ENCODE data around the gene UFD1. TPM values are rescaled to one million over a fixed set of nuclear protein-coding genes. Genes with fewer than 3 reads are reported as not detected.
A peak's percentile ranks its signal among the peaks of the same experiment; 100 is the strongest.

UFD1 gene
- total and polyA plus RNA-seq, 9 of the 15 experiments (the other 6 are each of a cell fraction or from before 2014, with no cell fraction given): 238 to 645 (median 363) TPM

- TF ChIP-seq, protein P1, sequence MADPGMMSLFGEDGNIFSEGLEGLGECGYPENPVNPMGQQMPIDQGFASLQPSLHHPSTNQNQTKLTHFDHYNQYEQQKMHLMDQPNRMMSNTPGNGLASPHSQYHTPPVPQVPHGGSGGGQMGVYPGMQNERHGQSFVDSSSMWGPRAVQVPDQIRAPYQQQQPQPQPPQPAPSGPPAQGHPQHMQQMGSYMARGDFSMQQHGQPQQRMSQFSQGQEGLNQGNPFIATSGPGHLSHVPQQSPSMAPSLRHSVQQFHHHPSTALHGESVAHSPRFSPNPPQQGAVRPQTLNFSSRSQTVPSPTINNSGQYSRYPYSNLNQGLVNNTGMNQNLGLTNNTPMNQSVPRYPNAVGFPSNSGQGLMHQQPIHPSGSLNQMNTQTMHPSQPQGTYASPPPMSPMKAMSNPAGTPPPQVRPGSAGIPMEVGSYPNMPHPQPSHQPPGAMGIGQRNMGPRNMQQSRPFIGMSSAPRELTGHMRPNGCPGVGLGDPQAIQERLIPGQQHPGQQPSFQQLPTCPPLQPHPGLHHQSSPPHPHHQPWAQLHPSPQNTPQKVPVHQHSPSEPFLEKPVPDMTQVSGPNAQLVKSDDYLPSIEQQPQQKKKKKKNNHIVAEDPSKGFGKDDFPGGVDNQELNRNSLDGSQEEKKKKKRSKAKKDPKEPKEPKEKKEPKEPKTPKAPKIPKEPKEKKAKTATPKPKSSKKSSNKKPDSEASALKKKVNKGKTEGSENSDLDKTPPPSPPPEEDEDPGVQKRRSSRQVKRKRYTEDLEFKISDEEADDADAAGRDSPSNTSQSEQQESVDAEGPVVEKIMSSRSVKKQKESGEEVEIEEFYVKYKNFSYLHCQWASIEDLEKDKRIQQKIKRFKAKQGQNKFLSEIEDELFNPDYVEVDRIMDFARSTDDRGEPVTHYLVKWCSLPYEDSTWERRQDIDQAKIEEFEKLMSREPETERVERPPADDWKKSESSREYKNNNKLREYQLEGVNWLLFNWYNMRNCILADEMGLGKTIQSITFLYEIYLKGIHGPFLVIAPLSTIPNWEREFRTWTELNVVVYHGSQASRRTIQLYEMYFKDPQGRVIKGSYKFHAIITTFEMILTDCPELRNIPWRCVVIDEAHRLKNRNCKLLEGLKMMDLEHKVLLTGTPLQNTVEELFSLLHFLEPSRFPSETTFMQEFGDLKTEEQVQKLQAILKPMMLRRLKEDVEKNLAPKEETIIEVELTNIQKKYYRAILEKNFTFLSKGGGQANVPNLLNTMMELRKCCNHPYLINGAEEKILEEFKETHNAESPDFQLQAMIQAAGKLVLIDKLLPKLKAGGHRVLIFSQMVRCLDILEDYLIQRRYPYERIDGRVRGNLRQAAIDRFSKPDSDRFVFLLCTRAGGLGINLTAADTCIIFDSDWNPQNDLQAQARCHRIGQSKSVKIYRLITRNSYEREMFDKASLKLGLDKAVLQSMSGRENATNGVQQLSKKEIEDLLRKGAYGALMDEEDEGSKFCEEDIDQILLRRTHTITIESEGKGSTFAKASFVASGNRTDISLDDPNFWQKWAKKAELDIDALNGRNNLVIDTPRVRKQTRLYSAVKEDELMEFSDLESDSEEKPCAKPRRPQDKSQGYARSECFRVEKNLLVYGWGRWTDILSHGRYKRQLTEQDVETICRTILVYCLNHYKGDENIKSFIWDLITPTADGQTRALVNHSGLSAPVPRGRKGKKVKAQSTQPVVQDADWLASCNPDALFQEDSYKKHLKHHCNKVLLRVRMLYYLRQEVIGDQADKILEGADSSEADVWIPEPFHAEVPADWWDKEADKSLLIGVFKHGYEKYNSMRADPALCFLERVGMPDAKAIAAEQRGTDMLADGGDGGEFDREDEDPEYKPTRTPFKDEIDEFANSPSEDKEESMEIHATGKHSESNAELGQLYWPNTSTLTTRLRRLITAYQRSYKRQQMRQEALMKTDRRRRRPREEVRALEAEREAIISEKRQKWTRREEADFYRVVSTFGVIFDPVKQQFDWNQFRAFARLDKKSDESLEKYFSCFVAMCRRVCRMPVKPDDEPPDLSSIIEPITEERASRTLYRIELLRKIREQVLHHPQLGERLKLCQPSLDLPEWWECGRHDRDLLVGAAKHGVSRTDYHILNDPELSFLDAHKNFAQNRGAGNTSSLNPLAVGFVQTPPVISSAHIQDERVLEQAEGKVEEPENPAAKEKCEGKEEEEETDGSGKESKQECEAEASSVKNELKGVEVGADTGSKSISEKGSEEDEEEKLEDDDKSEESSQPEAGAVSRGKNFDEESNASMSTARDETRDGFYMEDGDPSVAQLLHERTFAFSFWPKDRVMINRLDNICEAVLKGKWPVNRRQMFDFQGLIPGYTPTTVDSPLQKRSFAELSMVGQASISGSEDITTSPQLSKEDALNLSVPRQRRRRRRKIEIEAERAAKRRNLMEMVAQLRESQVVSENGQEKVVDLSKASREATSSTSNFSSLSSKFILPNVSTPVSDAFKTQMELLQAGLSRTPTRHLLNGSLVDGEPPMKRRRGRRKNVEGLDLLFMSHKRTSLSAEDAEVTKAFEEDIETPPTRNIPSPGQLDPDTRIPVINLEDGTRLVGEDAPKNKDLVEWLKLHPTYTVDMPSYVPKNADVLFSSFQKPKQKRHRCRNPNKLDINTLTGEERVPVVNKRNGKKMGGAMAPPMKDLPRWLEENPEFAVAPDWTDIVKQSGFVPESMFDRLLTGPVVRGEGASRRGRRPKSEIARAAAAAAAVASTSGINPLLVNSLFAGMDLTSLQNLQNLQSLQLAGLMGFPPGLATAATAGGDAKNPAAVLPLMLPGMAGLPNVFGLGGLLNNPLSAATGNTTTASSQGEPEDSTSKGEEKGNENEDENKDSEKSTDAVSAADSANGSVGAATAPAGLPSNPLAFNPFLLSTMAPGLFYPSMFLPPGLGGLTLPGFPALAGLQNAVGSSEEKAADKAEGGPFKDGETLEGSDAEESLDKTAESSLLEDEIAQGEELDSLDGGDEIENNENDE (IDR thresholded peaks at IDR 0.05; ENCODE audit: low read depth, low read length): peak; percentile 91
- TF ChIP-seq NEUROD1 (IDR thresholded peaks at IDR 0.05; ENCODE audit: borderline replicate concordance, low read depth, low read length, partially characterized antibody) (peak; percentile 98), ZFPM2 (CRISPR knock-in tag; IDR thresholded peaks at IDR 0.05) (peak; percentile 98), ZFP30 (CRISPR knock-in tag; IDR thresholded peaks at IDR 0.05; ENCODE audit: borderline replicate concordance) (no peak), MEF2D (tag; conservative IDR thresholded peaks at IDR 0.05; ENCODE audit: low read depth) (peak; percentile 50; the same call in 1 of the 2 replicates), MITF (IDR thresholded peaks at IDR 0.05) (no peak)
- TF ChIP-seq, protein P2, sequence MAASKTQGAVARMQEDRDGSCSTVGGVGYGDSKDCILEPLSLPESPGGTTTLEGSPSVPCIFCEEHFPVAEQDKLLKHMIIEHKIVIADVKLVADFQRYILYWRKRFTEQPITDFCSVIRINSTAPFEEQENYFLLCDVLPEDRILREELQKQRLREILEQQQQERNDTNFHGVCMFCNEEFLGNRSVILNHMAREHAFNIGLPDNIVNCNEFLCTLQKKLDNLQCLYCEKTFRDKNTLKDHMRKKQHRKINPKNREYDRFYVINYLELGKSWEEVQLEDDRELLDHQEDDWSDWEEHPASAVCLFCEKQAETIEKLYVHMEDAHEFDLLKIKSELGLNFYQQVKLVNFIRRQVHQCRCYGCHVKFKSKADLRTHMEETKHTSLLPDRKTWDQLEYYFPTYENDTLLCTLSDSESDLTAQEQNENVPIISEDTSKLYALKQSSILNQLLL (CRISPR knock-in tag; IDR thresholded peaks at IDR 0.05; ENCODE audit: borderline replicate concordance): no peak
These were observed 46.7 kb downstream of the UFD1 start, which contains the start of gene MRPL40 (continued) for GRCh38 chr22:19432133-19432851.
